GM12873 (cell line): ENCODE results near the gene FOSL2.

ENCODE experiments used
- CTCF ChIP-seq: IDR thresholded peaks from 2 replicates; pipeline ENCODE4 v1.5.1; 2012; ENCODE audit warnings: low read depth, mild to moderate bottlenecking, moderate library complexity, low read length, control low read depth; ENCODE audit not compliant: insufficient read depth; ENCODE audit errors: missing control alignments

Gene FOSL2

GRCh38 chr2:28394331-28394877 lies 1.7 kb downstream of the FOSL2 start:
- TF ChIP-seq CTCF = no peak

GRCh38 chr2:28394997-28395333 lies 2.3 kb downstream of the FOSL2 start:
- TF ChIP-seq CTCF = no peak

GRCh38 chr2:28395334-28396061 lies 2.8 kb downstream of the FOSL2 start:
- no peak for TF ChIP-seq CTCF

- no peak for TF ChIP-seq CTCF
Measured at GRCh38 chr2:28397043-28397381, 4.4 kb downstream of the FOSL2 start.

- no peak for TF ChIP-seq CTCF
Measured at GRCh38 chr2:28398101-28398834, 5.6 kb downstream of the FOSL2 start.

GRCh38 chr2:28399289-28399688 lies 6.6 kb downstream of the FOSL2 start:
- TF ChIP-seq CTCF = no peak

GRCh38 chr2:28399956-28400355 lies 7.3 kb downstream of the FOSL2 start:
- TF ChIP-seq CTCF = no peak
